Thymus (tissue), 11 donors: ENCODE measurements around the gene KCNE2. TPM values are rescaled to one million over a fixed set of nuclear protein-coding genes. Genes with fewer than 3 reads are reported as not detected.
"Not testable (repeated sequence)": the region's sequence is repeated elsewhere in the genome, so short reads cannot be mapped to it uniquely, and the experiment has no call there.

Experiments
- DNase-seq, 9 donors: peaks; one replicate each; pipeline ENCODE4 v3.0.0-alpha.2; 2013; ENCODE audit warnings: low spot score in 9 of 9, low read depth in 6 of 9, missing footprints in 1 of 9
- H3K27ac ChIP-seq, 2 donors: one replicate each; pipeline ENCODE4 v1.5.1; 2013; ENCODE audit warnings: control low read depth in 1 of 2, low read depth in 1 of 2, low read length in 1 of 2, mild to moderate bottlenecking in 1 of 2, moderate library complexity in 1 of 2
- H3K27me3 ChIP-seq, 2 donors: one replicate each; pipeline ENCODE4 v1.5.1; 2013; ENCODE audit warnings: low read length in 1 of 2; ENCODE audit not compliant: control insufficient read depth in 2 of 2, insufficient read depth in 1 of 2
- H3K36me3 ChIP-seq, 2 donors: one replicate each; pipeline ENCODE4 v1.5.1; 2013; ENCODE audit warnings: low read length in 1 of 2, mild to moderate bottlenecking in 1 of 2, moderate library complexity in 1 of 2; ENCODE audit not compliant: control insufficient read depth in 2 of 2, insufficient read depth in 2 of 2
- H3K4me1 ChIP-seq, 2 donors: one replicate each; pipeline ENCODE4 v1.5.1; 2013; ENCODE audit warnings: low read length in 2 of 2; ENCODE audit not compliant: control insufficient read depth in 2 of 2, insufficient read depth in 2 of 2
- H3K4me3 ChIP-seq, 2 donors: one replicate each; pipeline ENCODE4 v1.5.1; 2013; ENCODE audit warnings: low read length in 2 of 2, control low read depth in 1 of 2, mild to moderate bottlenecking in 1 of 2
- H3K9me3 ChIP-seq, 2 donors: one replicate each; pipeline ENCODE4 v1.5.1; 2013; ENCODE audit warnings: low read length in 1 of 2, mild to moderate bottlenecking in 1 of 2; ENCODE audit not compliant: control insufficient read depth in 2 of 2, insufficient read depth in 1 of 2
- WGBS: extraction: QIAGEN DNeasy Blood & Tissue Kit; methylation state at CpG from one replicate; pipeline ENCODE4 v1.1.7; 2013; 5-methylcytosine and 5-hydroxymethylcytosine counted together
- polyA plus RNA-seq: library from polyadenylated mRNA; stranded (reverse); fragments of 200-250 nt; gene quantifications from one replicate; pipeline ENCODE4 v1.2.3, GENCODE V29; 2013
- total RNA-seq: library from RNA; stranded (reverse); fragments of 120-200 nt; gene quantifications from one replicate; pipeline ENCODE4 v1.2.4, GENCODE V29; 2013
- donor health status: healthy.

Gene KCNE2
- total and polyA plus RNA-seq, 2 donors: 0.14 to 0.18 TPM

DNA sequence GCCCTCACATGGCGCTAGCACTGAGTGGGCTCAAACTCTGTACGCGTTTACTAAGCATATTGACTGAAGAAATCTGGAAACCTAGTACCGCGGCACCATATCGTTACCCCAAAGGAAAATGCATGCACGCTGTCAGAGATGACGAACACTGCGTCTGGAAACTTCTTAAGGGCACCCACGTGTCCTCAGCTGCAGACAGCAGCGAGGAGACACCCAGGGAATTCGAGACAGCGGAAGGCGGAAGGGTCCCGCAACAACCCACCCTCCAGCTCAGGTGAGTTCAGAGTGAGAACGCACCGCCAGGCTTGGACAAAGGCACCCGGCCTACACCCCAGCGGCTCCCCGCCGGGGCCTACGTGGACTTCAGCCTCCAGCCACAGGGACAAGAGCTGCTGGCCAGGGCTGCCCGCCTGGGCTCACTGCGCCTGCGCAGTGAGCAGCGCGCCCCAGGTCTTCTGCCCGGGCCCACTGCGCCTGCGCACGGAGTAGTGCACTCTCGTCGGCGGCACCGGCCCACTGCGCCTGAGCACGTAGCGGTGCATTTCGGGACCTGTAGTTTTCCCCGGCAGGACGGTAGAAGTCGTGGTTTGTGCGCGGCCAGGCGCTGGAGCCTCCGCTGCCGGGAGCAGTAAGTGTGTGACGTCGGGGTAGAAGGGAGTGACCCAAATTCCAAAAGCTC is 11.3 kb downstream of the KCNE2 start, which contains the start of gene SMIM11:
SMIM11 (plus strand) TSS at position 568 of the 679 bp plus-strand sequence. CDS start 3,998 bp downstream, outside the sequence.
- not testable (repeated sequence) for H3K27ac ChIP-seq, H3K9me3 ChIP-seq, H3K27me3 ChIP-seq, H3K4me3 ChIP-seq, DNase-seq, H3K36me3 ChIP-seq, H3K4me1 ChIP-seq
- WGBS: no CpG with 5 or more reads among the region's 49 CpGs

DNA sequence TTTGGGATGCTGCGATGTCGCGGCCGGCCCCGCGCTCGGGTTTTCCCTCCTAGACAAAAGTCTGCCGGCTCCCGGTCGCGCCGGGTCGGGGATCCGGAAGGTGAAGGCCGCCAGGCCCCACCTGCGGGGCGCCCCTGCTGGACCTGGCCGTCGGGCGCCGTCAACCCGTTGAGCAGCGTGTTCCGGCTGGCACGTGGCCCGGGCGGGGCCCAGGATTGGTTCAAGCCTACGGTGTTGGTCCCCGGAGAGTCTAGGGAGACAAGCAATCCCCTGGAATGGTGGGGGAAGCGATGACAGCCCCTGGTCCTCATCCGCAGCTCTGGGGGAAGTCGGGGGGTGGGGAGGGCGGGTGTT is 11.8 kb downstream of the KCNE2 start:
- H3K27ac ChIP-seq, H3K4me3 ChIP-seq, H3K4me1 ChIP-seq, DNase-seq, H3K36me3 ChIP-seq, H3K27me3 ChIP-seq, H3K9me3 ChIP-seq: not testable (repeated sequence)
- WGBS: no CpG with 5 or more reads among the region's 33 CpGs

DNA sequence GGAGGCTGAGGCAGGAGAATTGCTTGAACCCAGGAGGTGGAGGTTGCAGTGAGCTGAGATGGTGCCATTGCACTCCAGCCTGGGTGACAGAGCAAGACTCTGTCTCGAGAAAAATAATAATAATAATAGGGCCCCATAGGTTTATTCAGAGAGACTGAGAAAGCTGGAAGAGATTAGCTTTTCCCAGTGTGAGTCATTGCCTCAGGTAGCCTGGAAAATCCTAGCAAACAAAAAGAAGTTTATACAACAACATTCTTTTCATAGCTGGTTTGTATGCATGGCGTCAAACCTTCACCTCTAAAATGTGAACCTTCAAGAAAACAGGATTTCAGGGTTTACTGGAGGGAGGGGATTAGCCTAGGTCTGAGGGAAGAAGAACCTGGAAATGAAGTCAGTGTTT is 19.3 kb downstream of the KCNE2 start:
- not testable (repeated sequence) for DNase-seq
- WGBS: no CpG with 5 or more reads among the region's 2 CpGs

DNA sequence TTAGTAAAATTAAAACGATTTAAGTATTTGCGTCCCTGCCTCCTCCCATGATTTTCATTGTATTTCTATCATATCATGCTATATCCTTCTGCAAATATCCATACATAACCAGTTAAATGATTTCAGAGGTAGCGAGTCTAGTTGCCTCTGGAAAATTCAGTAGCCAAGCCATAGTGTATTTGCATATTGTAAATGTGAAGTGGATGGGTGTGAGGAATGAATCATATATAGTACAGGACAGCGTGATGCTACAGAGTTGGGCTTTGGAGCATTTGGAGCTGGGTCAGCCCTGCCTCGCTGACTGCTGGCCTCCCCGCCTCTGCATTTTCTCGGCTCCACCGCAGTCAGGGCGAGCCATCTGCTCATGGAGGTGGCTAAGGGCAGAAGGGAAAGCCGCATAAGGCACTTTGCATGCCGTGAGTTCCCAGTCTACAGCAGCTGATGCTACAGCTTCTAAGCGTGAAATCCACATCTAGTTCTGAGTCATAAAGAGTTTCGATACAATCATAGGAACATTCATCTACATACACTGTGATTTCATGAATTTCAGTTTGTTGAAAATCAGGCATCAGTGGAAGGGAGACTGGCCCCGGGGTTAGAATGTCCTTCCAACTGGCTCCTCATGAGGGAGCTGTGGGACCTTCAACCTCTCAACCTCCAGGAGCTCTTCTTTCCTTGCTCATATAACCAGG is 20.1 kb downstream of the KCNE2 start:
- not testable (repeated sequence) for H3K27me3 ChIP-seq, H3K27ac ChIP-seq, H3K9me3 ChIP-seq, H3K4me3 ChIP-seq, H3K36me3 ChIP-seq, DNase-seq, H3K4me1 ChIP-seq
- no CpG with 5 or more reads among the region's 14 CpGs for WGBS

More for the DNA sequence above, 19.3 kb downstream of the KCNE2 start:
- H3K27ac ChIP-seq, H3K36me3 ChIP-seq, H3K4me3 ChIP-seq, H3K4me1 ChIP-seq, H3K9me3 ChIP-seq, H3K27me3 ChIP-seq: not testable (repeated sequence)

DNA sequence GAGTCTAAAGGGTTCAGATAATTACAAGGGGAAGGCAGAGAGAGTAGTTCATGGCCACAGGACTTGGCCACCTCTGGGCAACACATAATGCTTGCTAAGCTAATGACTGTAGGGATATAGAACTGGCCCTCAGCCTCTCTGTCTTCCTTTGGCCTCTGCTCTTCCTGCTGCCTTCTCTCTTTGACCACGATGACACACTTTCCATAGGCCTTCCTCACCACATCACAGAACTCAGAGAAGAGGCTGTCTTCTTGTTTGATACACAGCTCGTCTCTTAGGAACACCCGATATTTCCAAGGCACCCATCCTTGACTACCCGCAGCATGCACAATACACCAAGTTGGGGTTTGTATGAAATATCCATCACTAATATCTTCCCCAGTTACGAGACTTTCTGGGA is 36.7 kb downstream of the KCNE2 start:
- not testable (repeated sequence) for H3K27me3 ChIP-seq, H3K4me1 ChIP-seq, H3K9me3 ChIP-seq, DNase-seq, H3K36me3 ChIP-seq, H3K27ac ChIP-seq, H3K4me3 ChIP-seq
- no CpG with 5 or more reads among the region's 5 CpGs for whole genome bisulfite sequencing

DNA sequence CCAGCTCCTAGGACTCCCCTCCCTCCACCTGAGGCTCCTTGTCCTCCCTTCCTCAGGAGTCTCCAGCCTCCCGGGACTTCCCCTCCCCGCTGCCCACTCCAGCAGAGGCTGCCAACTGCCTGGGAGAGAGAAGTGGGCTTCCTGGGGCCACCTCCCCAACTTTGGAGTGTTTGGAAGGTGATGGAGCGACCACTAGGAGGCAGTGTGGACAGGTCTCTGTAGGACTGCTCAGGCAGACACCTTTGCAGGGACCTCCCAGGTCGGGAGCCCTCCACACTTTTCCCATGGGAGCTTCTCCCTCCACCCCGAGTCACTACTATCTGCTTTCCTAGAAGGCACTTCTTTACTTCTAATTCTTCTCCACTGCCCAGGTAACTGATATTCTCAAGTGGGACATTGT is 40.9 kb downstream of the KCNE2 start:
- H3K27ac ChIP-seq, H3K27me3 ChIP-seq, H3K9me3 ChIP-seq: not testable (repeated sequence)

DNA sequence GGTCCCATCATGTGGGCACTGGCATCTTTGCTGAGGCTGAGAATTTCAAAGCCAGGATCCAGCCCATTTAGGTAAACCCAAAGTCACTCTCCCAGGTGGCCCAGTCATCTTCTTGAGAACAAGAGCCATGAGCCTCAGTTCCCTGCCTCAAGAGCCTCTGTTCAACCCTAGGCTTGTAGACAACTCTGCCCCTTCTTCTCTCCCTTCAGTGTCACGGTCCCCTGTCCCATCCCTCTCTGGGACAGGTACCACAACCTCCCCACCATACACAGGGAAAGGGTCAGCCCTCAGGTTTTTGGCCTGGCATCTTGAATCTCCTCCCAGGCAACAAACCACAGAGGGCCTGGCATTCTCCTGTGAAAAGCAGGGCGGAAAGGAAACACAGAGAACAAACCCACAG is 41.9 kb downstream of the KCNE2 start:
- not testable (repeated sequence) for H3K4me1 ChIP-seq, DNase-seq, H3K27ac ChIP-seq, H3K36me3 ChIP-seq, H3K4me3 ChIP-seq, H3K27me3 ChIP-seq, H3K9me3 ChIP-seq
- WGBS: no CpG with 5 or more reads among the region's 2 CpGs

More for the DNA sequence above, 40.9 kb downstream of the KCNE2 start:
- H3K4me3 ChIP-seq, H3K36me3 ChIP-seq, DNase-seq, H3K4me1 ChIP-seq: not testable (repeated sequence)
- WGBS: no CpG with 5 or more reads among the region's 5 CpGs

DNA sequence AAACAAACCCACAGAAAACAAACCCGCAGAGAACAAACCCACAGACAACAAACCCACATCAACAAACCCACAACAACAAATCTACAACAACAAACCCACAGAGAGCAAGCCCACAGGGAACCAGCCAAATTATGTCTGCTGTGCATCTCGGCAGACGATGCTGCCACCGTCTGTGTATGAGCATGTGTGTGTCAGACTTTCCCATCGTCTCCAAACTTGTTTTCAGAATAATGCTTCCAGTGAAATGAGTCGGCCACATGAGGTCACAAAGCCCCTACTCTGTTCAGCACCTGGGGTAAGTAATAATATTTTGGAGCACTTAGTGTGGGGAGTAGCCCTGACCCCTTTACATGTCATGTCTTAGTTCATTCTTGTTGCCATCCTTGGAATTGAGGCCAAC is 42.3 kb downstream of the KCNE2 start:
- H3K27ac ChIP-seq, H3K9me3 ChIP-seq, DNase-seq, H3K27me3 ChIP-seq, H3K36me3 ChIP-seq, H3K4me1 ChIP-seq, H3K4me3 ChIP-seq: not testable (repeated sequence)
- WGBS: no CpG with 5 or more reads among the region's 6 CpGs

DNA sequence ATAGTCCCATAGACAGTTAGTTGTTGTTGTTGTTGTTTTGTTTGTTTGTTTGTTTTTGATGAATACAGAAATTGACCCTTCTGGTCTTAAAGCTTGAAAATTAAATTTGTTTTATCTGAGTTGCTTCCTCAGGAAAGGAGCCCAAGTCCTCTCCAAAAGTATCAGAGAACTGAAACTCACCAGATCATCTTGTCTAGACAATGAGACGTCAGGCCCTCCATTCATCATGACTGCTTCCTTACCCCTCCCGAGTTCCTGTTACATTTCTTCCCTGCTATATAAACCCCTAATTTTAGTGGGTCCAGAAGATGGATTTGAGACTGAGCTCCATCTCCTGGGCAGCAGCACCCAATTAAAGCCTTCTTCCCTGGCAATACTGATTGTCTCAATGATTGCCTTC is 42.9 kb downstream of the KCNE2 start:
- H3K4me3 ChIP-seq, H3K4me1 ChIP-seq, H3K36me3 ChIP-seq, H3K9me3 ChIP-seq, H3K27me3 ChIP-seq, DNase-seq, H3K27ac ChIP-seq: not testable (repeated sequence)
- WGBS: no CpG with 5 or more reads among the region's 2 CpGs
